Vein endothelial cell (primary cell): ENCODE results near the gene SIGLEC15. TPM values are rescaled to one million over a fixed set of nuclear protein-coding genes. Genes with fewer than 3 reads are reported as not detected.

Experiments
- small RNA-seq: library from RNA; depleted of rRNA; stranded (forward); fragments of <200 nt; gene quantifications from one replicate; pipeline ENCODE3, GENCODE V24; 2012
- total RNA-seq: library from RNA; depleted of rRNA; stranded (reverse); fragments of >200 nt; gene quantifications from 2 replicates; pipeline ENCODE4 v1.2.3, GENCODE V29; 2012

The SIGLEC15 gene
- total RNA-seq = 0.19 TPM in 1 of 2 replicates, not detected in the other

GRCh38 chr18:45825258-45826044 is at the start of gene SIGLEC15:
SIGLEC15 (plus strand) TSS chr18:45825675; CDS start chr18:45825729, 54 bp downstream.

Small RNA genes lying within 50 kb of the gene (small RNA-seq; reads per million reads assigned to genes)
- gene AC087685.1 = not detected

Other genes starting within 250 kb of the SIGLEC15 start
- under 0.01 TPM in 1 of 2 replicates, not detected in the other for gene SLC14A2, start 210.2 kb upstream of the SIGLEC15 start, total RNA-seq
- not detected in 2 replicates for gene SLC14A1, start 101.5 kb upstream of the SIGLEC15 start, total RNA-seq
- gene EPG5, start 141.7 kb downstream of the SIGLEC15 start, total RNA-seq = 24.5 and 28.8 TPM in 2 replicates
- gene PSTPIP2, start 246.6 kb downstream of the SIGLEC15 start, total RNA-seq = 5.3 and 5.6 TPM in 2 replicates